Activated T-cell treated with anti-CD3 and anti-CD28 coated beads for 1 hour (primary cell): ENCODE data around the gene CD72.
"Not testable (repeated sequence)": the region's sequence is repeated elsewhere in the genome, so short reads cannot be mapped to it uniquely, and the experiment has no call there.

Source experiments
- DNase-seq: peaks from one replicate; pipeline ENCODE4 v3.0.0-alpha.2; 2020; ENCODE audit warnings: low read depth

Gene CD72

DNA sequence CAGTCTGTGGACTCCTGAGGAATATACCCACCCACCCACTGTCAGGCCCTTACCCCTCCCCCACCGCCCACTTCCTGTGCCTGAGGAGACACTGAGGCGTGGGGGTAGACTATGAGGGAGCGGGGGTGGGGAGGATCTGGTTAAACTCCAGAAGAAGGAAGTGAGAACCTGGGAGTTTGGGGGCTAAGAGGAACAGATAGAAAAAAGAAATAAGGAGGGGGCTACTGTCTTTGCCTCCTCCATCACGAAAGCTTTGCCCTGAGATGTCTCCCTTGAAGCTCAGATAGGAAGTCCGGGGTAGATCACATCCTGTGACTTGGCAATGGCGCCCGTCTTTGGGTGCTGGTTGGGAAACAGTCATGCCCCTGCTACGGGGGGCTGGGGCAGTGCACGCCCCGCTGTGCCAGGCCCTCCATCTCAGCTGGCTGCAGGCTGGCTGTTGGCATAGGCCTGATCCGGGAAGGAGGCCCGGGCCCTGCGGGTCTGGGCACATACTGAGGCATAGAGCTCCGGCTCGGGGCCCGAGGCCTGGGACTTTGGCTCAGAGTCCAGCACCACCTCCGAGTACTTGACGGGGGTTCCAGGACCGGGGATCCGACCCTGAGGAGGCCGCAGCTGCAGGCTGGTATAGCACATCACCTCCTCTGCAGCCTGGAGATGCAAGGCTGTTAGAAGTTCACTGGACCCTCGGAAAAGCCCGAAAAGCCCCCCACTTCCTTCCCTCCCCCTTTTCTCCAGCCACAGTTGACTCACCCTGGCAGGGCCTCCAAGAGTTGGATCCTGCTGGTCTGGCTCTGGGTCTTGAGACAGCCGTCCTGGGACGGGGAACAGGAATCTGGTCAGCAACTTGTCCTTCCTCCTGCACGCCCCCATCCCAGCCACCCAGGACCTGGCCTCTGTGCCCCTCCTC lies 31.5 kb upstream of the CD72 start:
- DNase-seq: peak; percentile 45

DNA sequence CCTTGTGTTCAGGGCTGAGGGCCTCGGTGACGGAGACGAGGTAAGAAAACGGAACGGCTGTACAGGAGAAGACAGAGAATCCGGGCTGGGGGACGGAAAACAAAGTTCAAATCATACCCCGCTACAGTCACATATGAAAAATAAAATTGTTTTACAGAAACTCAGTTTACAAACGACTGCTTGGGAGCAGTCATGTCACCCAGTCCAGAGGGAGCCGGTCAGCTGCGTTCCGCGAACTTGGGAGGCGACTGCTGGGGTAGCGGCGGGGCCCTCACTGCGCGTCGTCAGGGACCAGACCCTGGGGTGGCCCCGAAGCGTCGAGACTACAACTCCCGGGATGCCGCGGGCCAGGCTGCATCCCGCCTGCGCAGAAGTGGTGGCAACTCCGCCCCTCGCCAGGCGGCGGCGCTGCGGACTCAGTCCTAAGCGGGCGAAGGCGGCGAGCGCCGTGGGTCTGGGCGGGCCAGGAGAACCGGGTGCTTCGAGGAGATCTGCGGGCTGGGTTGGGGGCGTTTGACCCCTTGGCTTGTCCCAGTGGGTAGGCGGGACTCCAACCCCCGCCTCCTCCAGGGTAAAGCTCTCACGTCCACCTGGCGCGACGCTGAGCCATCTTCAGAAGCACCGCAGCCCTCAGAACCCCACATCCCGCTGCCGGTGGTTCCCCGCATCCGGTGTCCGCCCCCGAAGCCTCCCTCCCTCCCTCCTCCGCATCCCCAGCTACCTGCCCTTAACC lies 28.5 kb upstream of the CD72 start:
- peak; percentile 88 for DNase-seq

DNA sequence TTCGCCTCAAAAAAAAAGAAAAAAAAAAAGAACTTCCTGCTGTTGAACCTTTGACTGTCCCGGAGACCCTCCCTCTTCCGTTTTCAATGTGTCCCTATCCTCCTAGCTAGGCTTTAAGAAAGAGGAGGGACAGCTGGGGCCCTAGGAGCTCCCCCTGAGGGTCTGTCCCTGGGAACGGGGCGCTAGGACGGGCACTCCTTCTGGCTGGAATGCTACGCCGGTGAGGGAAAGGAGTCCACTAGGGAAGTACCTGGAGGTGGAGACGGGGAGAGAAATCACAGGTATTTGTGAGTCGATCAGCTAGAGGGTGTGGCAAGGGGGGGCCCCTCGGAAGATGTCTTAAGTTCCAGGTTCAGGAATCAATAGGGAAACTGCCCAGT lies 27.9 kb upstream of the CD72 start:
- DNase-seq: no peak

DNA sequence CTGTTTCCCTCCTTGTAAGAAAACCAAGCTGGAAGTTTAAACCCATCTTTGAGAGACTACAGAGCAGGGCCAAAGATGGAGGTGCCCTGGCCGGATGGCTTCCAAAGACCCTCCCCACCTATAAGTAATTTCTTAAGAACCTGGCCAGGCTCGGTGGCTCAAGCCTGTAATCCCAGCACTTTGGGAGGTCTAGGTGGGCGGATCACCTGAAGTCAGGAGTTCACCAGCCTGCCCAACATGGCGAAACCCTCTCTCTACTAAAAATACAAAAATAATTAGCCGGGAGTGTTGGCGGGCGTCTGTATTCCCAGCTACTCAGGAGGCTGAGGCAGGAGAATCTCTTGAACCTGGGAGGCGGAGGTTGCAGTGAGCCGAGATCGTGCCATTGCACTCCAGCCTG lies 27.5 kb upstream of the CD72 start:
- DNase-seq: not testable (repeated sequence)

DNA sequence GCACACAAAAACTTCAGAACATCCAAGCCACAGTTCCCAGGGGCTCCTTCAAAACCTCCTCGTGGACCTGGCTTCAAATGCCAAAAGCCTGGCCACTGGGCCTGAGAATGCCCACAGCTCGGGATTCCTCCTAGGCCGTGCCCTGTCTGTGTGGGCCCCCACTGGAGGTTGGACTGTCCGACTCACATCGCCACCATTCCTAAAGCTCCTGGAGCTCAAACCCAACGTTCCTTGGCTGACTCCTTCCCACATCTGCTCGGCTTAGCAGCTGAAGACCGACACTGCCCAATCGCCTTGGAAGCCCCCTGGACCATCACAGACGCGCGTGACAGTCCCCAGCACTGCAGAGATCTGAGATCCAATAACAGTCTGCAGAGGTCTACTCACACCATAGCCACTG lies 24.8 kb upstream of the CD72 start:
- DNase-seq: no peak

DNA sequence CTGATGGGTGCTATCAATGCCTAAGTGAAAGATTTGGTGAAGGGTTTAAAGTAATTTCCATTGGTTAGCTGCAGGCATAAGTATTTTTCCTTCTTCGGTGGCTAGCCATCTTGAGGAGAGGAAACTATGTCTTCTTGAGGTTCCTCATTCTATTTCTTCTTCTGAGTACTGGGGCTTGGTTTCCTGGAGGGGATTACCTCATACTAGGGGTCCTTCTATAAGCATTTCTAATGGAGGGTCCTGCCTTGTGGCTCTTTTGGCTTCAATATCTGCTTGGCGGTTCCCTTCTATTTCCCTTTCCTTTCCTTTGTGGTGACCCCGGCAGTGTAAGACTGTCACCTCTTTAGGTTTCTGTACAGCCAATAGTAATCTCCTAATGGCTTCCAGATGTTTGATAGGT lies 23.3 kb upstream of the CD72 start:
- not testable (repeated sequence) for DNase-seq

DNA sequence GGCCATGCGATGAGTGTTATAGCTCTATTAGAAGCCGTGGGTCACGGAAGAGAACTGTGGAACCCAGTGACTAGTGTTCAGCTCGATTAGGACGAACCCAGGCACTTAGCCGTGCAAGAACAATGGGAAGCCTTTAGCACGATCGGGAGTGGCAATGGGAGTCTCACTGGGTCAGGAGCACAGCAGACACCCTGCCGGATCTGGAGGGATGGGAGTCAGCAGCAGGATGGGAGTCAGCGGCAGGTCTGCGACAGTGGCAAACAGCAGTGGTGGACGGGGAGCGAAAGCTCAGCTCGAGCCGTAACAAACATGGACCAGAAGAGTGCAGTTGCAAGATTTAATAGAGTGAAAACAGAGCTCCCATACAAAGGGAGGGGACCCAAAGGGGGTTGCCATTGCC lies 22.2 kb upstream of the CD72 start:
- DNase-seq: not testable (repeated sequence)

DNA sequence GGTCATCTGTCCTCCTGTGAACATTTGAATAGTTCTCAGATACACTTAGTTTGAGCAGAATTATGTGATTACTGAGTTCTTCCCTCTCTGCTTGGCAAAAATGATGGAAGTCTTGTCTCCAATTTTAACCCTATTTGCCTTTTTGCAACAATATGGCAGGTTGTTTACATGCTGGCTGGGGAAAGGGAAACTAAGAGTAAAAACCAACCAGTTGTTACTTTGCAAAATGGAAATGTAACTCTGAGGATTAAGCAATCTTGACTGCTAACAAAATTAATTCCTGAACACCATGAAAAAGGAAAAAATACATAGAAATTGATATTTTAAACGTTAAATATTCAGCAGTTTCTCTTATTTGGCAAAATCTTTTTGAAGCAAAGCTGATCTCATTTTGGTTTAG lies 21.4 kb upstream of the CD72 start:
- no peak for DNase-seq

DNA sequence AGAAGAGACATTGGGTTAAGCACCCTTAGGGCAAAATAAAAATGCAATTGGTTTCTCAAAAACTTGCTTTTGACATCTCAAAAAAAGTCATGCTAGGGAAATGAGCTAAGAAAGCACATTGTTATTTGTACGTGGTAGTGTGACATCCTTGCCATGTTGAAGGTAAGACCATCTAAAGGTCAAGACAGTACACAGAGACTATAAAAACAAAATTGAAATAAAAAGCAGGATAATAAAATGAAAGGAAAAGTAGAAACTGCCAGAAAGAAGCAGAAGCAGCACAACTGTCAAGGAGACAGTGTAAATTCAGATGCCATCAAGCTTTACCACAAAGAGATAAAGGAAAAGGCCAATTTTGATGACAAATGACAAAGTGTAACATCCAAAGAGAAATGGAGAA lies 21.0 kb upstream of the CD72 start:
- not testable (repeated sequence) for DNase-seq

DNA sequence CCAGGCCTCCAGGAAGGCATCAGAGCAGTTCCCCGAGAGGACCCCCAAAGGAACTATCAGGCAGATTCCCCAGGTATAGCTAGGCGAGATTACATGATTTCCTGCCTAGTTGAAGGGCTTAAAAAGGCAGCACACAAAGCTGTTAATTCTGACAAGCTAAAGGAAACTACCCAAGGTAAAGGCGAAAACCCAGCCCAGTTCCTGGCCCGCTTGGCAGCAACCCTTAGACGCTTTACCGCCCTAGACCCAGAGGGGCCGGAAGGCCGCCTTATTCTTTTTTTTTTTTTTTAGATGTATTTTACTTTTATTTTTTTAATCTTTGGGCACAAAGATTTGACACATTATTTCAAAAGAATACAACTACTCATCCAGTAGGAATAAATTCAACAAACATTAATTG lies 20.5 kb upstream of the CD72 start:
- DNase-seq: not testable (repeated sequence)

DNA sequence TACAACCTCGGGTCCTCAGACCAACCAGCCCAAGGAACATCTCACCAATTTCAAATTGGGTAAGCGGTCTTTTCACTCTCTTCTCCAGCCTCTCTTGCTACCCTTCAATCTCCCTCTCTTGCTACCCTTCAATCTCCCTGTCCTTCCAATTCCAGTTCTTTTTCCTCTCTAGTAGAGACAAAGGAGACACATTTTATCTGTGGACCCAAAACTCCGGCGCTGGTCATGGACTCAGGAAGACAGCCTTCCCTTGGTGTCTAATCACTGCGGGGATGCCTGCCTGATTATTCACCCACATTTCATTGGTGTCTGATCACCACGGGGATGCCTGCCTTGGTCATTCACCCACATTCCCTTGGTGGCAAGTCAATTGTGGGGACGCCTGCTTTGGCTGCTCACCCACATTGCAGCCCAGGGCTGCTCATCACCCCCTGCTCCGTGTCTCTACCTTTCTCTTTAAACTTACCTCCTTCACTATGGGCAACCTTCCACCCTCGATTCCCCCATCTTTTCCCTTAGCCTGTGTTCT lies 19.3 kb upstream of the CD72 start:
- DNase-seq: not testable (repeated sequence)

DNA sequence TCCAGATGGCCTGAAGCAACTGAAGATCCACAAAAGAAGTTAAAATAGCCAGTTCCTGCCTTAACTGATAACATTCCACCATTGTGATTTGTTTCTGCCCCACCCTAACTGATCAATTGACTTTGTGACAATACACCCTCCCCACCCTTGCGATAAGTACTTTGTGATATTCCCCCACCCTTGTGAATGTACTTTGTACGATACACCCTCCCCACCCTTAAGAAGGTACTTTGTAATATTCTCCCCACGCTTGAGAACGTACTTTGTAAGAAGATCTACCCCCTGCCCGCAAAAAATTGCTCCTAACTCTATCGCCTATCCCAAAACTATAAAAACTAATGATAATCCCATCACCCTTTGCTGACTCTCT lies 18.6 kb upstream of the CD72 start:
- not testable (repeated sequence) for DNase-seq

DNA sequence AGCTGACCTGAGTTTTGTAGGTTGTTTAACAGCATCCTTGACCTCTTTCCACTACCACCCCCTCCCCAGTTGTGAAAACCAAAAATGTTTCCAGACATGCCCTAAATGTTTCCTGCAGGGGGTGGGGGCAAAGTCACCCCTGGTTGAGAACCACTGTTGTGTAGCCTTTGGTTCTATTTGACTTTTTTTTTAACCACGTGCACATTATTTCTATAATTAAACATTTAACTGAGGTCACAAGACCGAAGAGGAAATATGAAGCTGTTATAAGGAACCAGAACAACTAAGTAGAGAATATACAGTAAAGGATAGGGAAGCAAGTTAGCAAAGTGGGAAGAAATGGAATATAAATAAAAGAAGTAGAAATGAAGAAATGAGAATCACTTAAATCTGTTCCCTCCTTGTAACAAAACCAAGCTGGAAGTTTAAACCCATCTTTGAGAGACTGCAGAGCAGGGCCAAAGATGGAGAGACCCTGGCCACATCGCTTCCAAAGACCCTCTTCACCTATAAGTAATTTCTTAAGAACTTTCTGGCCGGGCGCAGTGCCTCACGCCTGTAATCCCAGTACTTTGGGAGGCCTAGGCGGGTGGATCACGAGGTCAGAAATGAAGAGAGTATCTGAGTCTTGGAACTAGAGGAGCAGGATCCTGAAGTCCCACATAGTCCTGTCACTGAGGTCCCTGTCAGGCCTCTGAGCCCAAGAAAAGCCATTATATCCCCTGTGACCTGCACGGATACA lies 18.1 kb upstream of the CD72 start:
- no peak for DNase-seq

DNA sequence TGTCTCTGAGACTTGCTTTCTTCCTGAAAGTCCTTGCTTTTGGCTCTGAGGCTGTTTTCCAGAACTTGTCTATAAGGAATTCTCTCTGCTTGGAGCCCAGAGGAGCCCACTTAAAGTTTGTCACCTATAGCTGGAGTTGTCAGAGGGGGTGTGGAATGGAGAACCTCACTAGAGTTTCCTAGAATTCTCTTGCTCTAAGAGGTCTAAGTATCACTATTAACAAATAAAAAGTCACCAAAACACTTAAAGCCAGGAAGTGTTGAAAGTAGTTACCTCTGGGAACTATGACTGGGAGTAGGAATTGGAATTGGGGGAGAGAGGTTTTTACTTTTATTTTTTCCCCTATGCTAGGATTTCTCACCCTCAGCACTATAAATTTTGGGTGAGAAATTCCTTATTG lies 17.5 kb upstream of the CD72 start:
- DNase-seq: no peak

DNA sequence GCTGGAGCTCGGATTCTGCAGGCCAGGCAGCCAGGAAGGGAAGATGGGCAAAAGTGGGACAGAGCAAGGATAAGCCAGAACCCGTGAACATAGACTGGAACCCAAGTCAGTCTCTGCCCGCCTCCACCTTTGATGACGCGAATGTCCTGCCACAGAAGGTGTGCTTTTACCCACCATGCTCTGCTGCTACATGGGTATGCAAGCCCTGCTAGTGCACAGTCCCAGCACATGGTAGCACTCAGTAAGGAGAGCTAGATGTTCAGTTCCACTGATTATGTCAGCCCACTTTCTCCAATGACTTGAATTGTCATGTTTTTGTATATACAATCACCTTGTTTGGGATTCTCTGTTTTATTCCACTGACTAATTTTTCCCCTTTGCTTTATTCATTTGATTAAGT lies 11.4 kb upstream of the CD72 start:
- no peak for DNase-seq

DNA sequence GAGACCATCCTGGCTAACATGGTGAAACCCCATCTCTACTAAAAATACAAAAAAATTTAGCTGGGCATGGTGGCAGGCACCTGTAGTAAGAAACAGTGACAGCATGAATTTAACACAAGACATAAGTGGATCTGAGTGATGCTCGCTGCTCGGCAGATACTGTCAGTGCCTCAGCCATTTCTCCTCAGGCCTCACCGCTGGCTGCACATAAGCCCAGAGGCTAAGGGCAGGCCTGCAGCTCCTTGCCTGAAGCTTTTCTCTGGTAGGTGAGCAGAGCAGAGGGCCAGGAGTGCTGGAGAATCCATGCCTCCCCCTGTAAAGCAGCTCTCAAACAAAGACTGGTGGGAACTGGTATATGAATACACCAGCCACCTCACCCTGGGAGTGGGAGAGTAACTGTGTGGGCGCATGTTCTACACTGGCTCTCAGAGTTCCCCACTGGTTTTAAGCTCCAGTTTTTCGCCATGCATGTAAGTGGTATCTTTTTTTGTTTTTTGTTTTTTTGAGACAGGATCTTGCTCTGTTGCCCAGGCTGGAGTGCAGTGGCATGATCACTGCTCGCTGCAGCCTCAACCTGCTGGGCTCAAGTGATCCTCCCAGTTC lies 10.3 kb upstream of the CD72 start:
- DNase-seq: no peak

DNA sequence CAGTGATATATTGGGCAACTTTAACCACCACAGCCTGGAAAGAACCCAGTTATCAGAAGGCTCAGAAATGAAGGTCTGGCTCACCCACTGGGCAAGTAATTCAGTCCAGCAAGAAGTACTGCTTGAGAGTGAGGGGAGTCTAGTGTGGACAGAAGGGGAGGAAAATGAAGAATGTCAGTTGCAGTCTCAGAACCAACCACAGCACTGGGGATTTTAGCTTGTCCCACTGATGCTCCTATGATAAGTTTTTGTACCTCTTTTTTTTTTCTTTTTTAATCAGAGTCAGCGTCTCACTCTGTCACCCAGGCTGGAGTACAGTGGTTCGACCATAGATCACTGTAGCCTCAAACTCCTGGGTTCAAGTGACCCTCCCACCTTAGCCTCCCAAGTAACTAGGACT lies 9.4 kb upstream of the CD72 start:
- no peak for DNase-seq

DNA sequence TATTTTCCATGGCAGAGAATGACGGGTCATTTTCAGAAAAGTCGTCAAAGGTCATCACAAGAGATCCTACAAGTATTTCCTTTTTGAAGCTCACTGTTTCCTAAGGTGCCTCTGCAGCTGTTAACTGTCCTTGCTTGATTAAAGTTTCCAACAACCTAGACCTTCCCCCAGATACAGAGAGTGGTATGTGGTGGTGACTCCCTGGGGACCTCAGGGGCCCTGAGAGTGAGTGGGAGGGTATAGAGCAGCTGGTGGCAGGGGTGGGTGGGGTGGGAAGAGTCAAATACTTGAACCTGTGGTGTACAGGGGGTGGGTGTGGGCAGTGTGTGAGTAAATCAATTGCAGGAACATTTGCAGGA lies 1.6 kb upstream of the CD72 start:
- DNase-seq: no peak

DNA sequence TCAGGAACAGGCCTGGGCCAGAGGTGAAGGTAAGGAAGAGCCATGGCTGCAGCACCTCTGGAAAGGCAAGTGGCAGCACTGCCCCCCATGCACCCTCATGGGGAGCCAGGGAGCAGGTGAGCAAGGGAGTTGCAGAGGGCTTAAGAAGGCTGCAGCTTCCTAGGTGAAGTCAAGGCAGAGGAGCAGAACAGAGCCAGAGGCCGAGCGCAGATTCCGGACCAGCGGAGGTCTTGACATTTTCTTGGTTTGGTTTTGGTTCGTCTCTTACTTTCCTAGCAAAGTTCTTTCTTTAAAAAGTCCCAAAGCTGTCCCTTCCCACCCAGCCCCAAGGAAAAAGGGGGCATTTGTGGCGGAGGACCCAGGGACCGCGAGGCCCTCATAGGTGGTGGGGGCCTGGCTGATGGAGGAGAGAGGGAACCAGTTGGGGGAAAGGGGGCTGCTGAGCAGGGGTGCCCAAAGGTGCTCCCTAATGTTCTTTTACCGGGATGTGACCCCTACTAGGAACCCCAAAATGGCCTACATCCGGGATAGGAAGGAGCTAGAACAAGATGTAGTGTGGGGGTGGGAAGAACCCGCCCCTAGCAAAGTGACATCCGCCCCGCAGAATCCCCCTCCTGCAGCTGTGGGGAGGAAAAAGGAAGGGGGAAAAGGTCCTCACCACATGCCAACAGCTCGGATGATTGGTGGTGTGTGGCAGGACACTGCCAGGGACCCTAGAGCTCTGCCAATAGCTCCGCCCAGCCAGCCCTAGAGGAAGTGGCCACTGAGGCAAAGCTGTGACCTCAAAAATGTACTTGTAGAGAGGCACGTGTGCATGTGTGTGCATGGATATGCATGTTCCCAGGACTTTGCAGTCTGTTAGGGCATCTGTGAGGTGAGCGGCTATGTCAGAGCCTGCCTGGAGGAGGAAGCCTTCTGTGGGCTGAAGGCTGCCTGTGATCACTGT lies 914 bp upstream of the CD72 start:
- no peak for DNase-seq

DNA sequence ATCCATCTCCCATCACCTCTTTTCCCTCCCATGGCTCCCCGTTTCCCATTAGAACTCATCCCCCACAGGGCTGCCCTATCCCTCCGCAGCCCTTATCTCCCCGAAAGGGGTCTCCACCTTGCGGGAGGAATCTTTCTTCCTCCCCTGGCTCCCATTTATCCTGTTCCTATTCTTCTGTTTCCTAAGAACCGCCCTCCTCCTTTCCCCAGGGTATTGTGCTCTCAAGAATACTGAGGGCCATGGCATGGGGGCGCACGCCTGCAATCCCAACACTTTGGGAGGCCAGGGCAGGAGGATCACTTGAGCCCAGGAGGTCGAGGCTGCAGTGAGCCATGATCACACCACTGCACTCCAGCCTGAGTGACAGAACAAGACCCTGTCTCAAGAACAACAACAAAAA lies 665 bp downstream of the CD72 start:
- DNase-seq: no peak
